Sigmoid colon (tissue), 7 donors: ENCODE measurements around the gene TIMP2. TPM values are rescaled to one million over a fixed set of nuclear protein-coding genes. Genes with fewer than 3 reads are reported as not detected.

Experiments used
- DNase-seq: peaks from one replicate; pipeline ENCODE4 v3.0.0-alpha.2; 2019
- H3K27ac ChIP-seq, 4 donors: fragments of 200-600 bp; sonication (generic); one replicate each; pipeline ENCODE4 v1.5.1; 2016 to 2019; ENCODE audit warnings: mild to moderate bottlenecking in 1 of 4
- H3K27me3 ChIP-seq, 3 donors: fragments of 200-600 bp; sonication (generic); one replicate each; pipeline ENCODE4 v1.5.1; 2019; ENCODE audit warnings: mild to moderate bottlenecking in 1 of 3
- H3K36me3 ChIP-seq, 4 donors: fragments of 200-600 bp; sonication (generic); one replicate each; pipeline ENCODE4 v1.5.1; 2016 to 2019
- H3K4me1 ChIP-seq, 4 donors: fragments of 200-600 bp; sonication (generic); one replicate each; pipeline ENCODE4 v1.5.1; 2017 to 2019
- H3K4me3 ChIP-seq, 4 donors: fragments of 200-600 bp; sonication (generic); one replicate each; pipeline ENCODE4 v1.5.1; 2017 to 2019; ENCODE audit warnings: mild to moderate bottlenecking in 2 of 4, moderate library complexity in 1 of 4
- H3K9me3 ChIP-seq, 4 donors: fragments of 200-600 bp in 3 of 4; sonication (generic) in 3 of 4; one replicate each; pipeline versions ENCODE4 v1.5.1 to v1.6.1; 2013 to 2019
- EP300 ChIP-seq, 4 donors: sonication (generic); formaldehyde crosslinking; IDR thresholded peaks; one replicate each; pipeline ENCODE4 v1.6.1; 2017; ENCODE audit warnings: antibody characterized with exemption in 4 of 4
- POLR2A ChIP-seq, 2 donors: fragments of 450-650 bp; IDR thresholded peaks; one replicate each; pipeline ENCODE4 v1.6.1; 2016; ENCODE audit warnings: antibody characterized with exemption in 2 of 2, mild to moderate bottlenecking in 2 of 2, moderate library complexity in 2 of 2
- POLR2AphosphoS5 ChIP-seq, 4 donors: sonication (generic); formaldehyde crosslinking; IDR thresholded peaks; one replicate each; pipeline ENCODE4 v1.6.1; 2017; ENCODE audit warnings: antibody characterized with exemption in 4 of 4
- WGBS, 2 donors: extraction: QIAGEN DNeasy Blood & Tissue Kit; methylation state at CpG; one replicate each; pipeline ENCODE4 v1.1.7; 2013; 5-methylcytosine and 5-hydroxymethylcytosine counted together
- intact Hi-C: fragments of 100-400 bp; cut with DNase I; formaldehyde crosslinking; loops from one replicate; pipeline ENCODE4 v1.15.1; 2023
- polyA plus RNA-seq, 3 donors: library from polyadenylated mRNA; stranded (reverse); fragments of 200-250 nt; gene quantifications; one replicate each; pipeline ENCODE4 v1.2.3, GENCODE V29; 2013
- total RNA-seq, 4 donors: library from RNA; depleted of rRNA; stranded (reverse); fragments of >200 nt; gene quantifications; one replicate each; pipeline ENCODE4 v1.1.0, GENCODE V29; 2016
- TF ChIP-seq, protein P1 (sequence below), 4 experiments: fragments of 450-650 bp in 3 of 4; fragments of 200-600 bp in 1 of 4; IDR thresholded peaks; one replicate each; pipeline ENCODE4 v1.5.1; 2016 to 2019; ENCODE audit warnings: antibody characterized with exemption in 4 of 4, mild to moderate bottlenecking in 3 of 4, moderate library complexity in 2 of 4
- donor health status: healthy with polysubstance abuse.
- donor health status: Bipolar disorder and iron deficiency.
- donor health status: healthy.

TIMP2 gene
- total and polyA plus RNA-seq, 7 donors = 16.4 to 227 (median 142) TPM

DNA sequence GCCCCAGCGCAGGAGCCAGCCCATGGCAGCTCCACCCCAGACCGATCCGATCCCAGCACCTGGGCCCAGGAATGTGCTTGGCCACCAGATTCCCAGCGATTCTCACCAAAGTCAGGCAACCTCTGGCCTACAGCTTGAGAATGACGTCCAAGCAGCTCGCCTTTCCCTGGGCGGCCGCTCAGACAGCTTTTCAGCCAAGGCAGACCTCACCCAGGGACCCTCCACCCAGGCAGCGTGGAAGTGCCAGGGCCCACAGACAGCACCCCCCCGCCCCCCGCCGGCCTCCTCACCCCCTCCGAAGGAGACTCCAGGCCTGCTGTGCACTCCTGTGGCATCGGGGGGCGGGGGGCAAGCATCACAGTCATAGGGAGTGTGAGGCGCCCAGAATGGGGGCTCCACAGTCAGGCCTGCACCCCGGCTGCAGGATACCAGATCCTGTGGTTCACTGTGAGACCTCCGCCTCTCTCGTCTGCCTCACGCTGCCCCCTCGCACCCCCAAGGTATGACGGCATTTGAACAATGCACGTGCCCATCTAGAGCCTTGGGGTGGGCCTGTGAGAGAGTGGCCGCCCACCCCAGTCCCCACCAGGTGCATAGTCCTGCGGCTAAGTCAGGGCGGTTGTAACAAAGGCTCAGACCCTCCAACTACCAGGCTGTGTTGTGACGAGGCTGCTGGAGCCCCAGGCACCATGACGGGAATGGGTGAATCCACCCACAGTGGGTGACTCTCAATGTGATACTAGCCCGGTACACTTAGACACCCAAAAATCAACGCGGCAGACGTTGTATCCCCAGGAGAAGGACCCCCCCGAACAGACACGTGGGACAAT, 28.1 kb downstream of the TIMP2 start:
- TF ChIP-seq POLR2A (IDR thresholded peaks at IDR 0.05) (no peak), EP300 (IDR thresholded peaks at IDR 0.05) (no peak), POLR2AphosphoS5 (IDR thresholded peaks at IDR 0.05) (no peak)
- TF ChIP-seq, protein P1, sequence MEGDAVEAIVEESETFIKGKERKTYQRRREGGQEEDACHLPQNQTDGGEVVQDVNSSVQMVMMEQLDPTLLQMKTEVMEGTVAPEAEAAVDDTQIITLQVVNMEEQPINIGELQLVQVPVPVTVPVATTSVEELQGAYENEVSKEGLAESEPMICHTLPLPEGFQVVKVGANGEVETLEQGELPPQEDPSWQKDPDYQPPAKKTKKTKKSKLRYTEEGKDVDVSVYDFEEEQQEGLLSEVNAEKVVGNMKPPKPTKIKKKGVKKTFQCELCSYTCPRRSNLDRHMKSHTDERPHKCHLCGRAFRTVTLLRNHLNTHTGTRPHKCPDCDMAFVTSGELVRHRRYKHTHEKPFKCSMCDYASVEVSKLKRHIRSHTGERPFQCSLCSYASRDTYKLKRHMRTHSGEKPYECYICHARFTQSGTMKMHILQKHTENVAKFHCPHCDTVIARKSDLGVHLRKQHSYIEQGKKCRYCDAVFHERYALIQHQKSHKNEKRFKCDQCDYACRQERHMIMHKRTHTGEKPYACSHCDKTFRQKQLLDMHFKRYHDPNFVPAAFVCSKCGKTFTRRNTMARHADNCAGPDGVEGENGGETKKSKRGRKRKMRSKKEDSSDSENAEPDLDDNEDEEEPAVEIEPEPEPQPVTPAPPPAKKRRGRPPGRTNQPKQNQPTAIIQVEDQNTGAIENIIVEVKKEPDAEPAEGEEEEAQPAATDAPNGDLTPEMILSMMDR (IDR thresholded peaks at IDR 0.05) = no peak
- DNase-seq = no peak
- no peak overlapping the region for H3K4me3 ChIP-seq

DNA sequence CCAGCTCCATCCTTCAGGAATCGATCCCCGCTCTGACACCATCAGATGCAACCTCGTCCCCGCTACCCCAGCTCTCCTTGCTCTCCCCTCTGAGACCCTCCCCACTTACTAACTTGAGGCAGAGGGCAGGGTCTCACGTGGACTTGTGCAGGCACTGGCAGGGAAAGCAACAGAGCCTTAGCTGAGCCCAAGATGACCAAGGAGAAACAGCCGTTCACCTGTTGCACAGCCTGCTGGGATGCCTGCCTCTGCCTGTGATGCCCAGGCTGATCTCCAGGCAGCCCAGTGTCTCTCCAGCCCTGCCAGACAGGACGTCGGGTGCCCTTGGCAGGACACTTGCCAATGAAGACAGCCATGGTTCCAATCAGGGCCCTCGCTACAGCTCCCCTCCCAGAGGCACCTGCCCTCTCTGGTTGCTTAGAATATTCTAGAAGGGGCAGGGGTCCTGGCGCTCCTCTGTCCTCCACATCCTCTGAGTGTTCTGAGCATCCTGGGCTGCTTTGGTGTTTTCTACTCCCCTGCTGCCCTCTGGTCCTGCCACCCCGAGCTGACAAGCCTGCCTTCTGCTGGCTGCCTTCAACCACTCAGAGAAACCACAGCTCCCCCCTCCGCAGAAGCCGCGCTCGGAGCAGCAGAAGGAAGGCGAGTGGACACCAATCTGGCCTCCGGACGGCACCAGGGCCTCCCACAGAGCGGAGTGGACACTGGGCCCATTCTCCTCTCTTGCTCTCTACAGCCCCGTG, 28.9 kb downstream of the TIMP2 start:
- DNase-seq = peak; percentile 77
- Histone ChIP-seq H3K4me1 (peaks cover 0 to 97% (median 88%) of the 10 kb centered on the region in 4 donors), H3K27me3 (no peaks in the 10 kb centered on the region), H3K4me3 (no peak overlapping the region), H3K9me3 (no peaks in the 10 kb centered on the region), H3K27ac (peak overlapping the region; percentile 64 to 76 (median 68)), H3K36me3 (peaks cover 0 to 10% (median 7%) of the 10 kb centered on the region in 4 donors)
- 87 to 93% methylated on average over 20 of the region's 20 CpGs for WGBS, 2 donors
- intact Hi-C loops = no loop called here
- TF ChIP-seq, protein P1 (IDR thresholded peaks at IDR 0.05) = no peak
- peak in 1 of 4 donors; percentile 13 for TF ChIP-seq POLR2AphosphoS5 (IDR thresholded peaks at IDR 0.05)

More for the DNA sequence above, 28.1 kb downstream of the TIMP2 start:
- H3K9me3 ChIP-seq = no peaks in the 10 kb centered on the region
- peaks cover 0 to 10% (median 8%) of the 10 kb centered on the region in 4 donors for H3K36me3 ChIP-seq
- no peaks in the 10 kb centered on the region for H3K27me3 ChIP-seq
- H3K27ac ChIP-seq = peak overlapping the region; percentile 64 to 76 (median 68)
- intact Hi-C loops = no loop called here
- peaks cover 0 to 93% (median 80%) of the 10 kb centered on the region in 4 donors for H3K4me1 ChIP-seq
- WGBS, 2 donors = 93 to 95% methylated on average over 34 of the region's 34 CpGs

DNA sequence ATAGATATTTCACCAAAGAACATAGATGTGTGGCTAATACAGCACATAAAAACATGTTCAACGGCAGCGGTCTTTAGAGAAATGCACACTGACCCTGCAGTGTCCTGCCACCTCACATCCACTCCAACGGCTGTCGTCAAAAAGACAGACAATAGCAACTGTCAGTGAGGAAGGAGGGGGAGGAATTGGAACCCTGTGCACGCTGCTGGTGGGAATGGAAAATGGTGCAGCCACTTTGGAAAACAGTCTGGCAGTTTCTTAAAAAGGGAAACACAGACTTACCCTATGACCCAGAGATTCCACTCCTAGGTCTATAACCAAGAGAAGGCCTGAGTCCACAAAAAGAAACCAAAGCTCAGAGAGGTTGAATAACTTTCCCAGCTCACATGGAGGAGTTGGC, 29.9 kb downstream of the TIMP2 start:
- TF ChIP-seq, protein P1 (IDR thresholded peaks at IDR 0.05) = no peak
- no peak for TF ChIP-seq POLR2A (IDR thresholded peaks at IDR 0.05)
- TF ChIP-seq POLR2AphosphoS5 (IDR thresholded peaks at IDR 0.05) = no peak
- TF ChIP-seq EP300 (IDR thresholded peaks at IDR 0.05) = no peak
- no peak for DNase-seq
- Histone ChIP-seq H3K4me3 (no peak overlapping the region), H3K4me1 (peaks cover 0 to 98% (median 97%) of the 10 kb centered on the region in 4 donors), H3K27me3 (no peaks in the 10 kb centered on the region), H3K27ac (peak overlapping the region; percentile 64 to 76 (median 68)), H3K9me3 (no peaks in the 10 kb centered on the region), H3K36me3 (peaks cover 0 to 3% (median 0%) of the 10 kb centered on the region in 4 donors)
- intact Hi-C loops = no loop called here
- WGBS, 2 donors = 76 to 78% methylated on average over 5 of the region's 5 CpGs

DNA sequence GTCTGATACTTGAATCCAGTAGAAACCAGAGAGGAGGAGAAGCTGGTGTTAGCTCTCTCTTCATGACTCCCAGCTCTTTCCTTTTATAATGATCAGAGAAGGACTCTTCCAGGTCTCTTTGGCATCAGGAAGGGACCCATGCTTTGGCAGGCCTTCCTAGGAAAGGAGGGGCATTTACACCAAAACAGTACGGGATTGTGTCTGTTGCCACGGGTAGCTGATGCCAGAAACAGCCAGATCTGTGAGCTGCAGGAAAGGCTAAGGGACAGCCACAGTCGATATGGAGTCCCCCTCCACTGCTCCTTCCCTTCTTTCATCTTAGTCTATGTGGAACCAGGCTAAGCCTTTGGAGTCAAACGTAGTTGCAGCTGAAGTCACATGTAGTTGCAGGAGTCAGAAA, 31.5 kb downstream of the TIMP2 start:
- Histone ChIP-seq H3K4me1 (peaks cover 0 to 98% (median 95%) of the 10 kb centered on the region in 4 donors), H3K36me3 (peaks cover 0 to 3% (median 0%) of the 10 kb centered on the region in 4 donors), H3K27ac (peak overlapping the region in 3 of 4 donors; percentile 23 to 76 (median 71)), H3K9me3 (no peaks in the 10 kb centered on the region), H3K27me3 (no peaks in the 10 kb centered on the region), H3K4me3 (no peak overlapping the region)
- TF ChIP-seq, protein P1 (IDR thresholded peaks at IDR 0.05) = no peak
- TF ChIP-seq EP300 (IDR thresholded peaks at IDR 0.05) = no peak
- TF ChIP-seq POLR2AphosphoS5 (IDR thresholded peaks at IDR 0.05) = no peak
- TF ChIP-seq POLR2A (IDR thresholded peaks at IDR 0.05) = no peak
- intact Hi-C loops = no loop called here
- WGBS, 2 donors = 63 to 66% methylated on average over 4 of the region's 4 CpGs
- DNase-seq = no peak
